HG03342 (cell line): ENCODE measurements around the gene AK5.
A peak's percentile ranks its signal among the peaks of the same experiment; 100 is the strongest.
"Not testable (repeated sequence)": the region's sequence is repeated elsewhere in the genome, so short reads cannot be mapped to it uniquely, and the experiment has no call there.

Experiments
- ATAC-seq: cut with Tn5 transposase; IDR thresholded peaks from one replicate; pipeline ENCODE4 v1.9.1; 2021; ENCODE audit warnings: mild to moderate bottlenecking, moderate library complexity; ENCODE audit not compliant: unreplicated experiment

AK5 gene

DNA sequence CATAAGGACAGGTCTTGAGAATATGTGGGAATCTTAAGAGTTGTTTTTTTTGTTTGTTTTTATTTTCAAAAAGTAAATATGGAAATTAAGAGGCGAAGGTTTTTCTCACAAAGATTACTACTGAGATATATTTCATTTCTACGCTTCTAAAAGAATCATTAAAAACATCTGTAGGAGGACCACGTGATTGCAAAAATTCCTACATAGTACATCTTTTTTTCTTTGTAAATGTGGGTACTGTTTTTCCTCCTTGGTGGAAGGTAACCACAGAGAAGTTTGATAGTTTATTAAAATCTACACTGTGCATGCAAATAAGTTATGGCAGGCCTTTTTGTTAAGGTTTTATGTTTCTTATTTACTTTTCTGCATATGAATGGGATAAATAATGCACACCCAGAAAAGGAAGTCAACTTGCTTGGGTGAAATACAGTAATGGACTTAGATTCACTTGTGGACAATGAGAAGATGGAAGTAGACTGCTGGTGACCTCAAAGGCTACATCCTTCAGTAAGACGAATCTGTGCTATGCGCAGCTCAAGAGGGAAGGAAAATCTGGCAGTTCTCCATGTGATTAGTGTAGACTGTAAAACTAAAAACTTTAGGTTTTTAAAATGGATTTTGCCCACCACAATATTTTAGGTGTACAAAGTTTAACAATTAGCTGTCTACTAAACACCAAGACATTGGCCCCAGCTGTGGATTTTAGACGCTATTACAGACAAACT, 2.0 kb downstream of the AK5 start:
- ATAC-seq = no peak

GRCh38 chr1:77287535-77287934, 5.7 kb downstream of the AK5 start:
- ATAC-seq = no peak

DNA sequence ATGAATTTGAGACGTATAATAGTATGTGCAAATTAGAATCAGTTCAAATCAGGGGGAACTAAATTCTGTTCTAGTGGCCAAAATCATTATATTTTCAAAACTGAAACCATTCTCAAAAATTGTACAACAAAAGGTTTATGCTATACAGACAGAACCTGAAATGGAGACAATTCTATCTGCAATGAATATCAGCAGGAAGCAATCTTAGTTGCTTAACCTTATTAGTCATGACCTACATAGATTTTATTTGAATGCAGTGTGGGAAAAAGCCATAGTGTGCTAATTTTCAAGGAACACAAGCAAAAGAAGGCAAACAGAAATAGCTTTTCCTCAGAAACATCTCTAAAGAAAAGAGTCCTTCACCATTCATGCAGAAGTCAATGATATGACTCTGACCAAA, 6.5 kb downstream of the AK5 start:
- ATAC-seq = no peak

DNA sequence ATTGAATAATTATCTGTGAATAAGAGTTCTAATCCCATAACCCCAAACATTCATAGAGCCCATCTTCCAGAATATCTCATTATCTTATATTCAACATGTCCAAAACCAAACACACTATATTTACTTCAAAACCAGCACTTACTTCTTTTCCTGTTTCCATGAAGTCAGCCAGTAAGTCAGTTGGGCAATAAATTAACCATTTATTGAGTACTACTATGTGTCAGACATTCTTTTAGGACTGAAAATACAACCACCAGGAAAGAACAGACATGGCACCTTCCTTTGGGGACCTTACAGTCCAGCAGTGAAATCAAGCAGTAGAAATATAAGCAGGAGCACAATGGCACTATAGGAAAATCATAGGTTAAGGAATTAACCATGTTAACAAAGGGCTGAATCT, 8.8 kb downstream of the AK5 start:
- no peak for ATAC-seq

DNA sequence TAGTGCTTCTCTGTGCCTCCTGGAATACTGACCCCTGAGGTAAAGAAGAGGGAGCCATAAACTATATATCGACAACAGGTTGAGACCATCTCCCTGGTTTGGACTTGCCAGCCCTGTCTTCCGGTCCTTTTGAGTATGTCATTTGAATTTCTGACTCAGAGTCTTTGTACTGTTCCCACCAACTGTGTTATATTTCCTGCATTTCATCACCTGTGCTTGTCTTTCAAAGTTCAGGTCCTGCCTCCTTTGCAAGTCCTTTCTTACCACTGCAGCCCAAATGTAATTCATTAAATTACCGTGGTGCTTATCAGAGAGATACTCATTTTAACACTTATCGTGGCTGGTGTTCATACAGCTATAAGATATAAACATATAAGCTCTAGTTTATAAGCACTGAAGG, 10.7 kb downstream of the AK5 start:
- no peak for ATAC-seq

DNA sequence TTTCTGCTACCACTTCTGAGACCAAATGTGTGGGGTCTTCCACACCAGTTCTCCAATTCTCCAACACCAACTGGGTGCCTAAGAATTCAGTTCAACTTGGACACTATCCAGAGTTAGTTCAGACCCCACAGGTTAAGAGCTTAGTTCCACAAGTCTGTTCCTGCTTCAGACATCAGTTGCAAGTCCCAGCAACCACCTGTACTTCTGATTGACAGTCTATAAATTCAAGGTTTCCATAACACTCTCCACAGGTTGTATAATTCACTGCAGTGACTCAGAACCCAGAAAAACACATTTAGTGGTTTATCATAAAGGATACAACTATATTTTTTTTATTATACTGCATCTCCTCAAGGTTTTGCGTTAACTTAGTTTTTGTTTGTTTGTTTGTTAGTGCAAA, 18.7 kb downstream of the AK5 start:
- no peak for ATAC-seq

DNA sequence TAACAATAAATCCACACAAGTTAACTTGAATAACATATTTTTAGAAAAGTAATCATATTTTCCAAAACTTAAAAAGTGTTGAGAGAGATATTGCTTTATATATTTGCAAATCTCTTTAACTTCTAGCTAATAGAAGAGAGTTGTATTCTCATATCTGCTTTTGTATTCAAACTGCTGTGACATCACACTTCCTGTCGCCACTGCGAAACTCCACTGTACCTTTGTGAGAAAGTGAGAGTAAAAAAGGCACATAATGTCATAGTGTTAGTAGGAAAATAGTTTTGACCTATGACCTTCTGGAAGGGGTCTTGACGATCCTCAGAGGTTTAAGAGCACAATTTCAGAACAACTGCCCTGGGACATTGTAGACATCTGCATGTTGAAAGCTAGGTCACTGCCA, 21.6 kb downstream of the AK5 start:
- ATAC-seq = no peak

DNA sequence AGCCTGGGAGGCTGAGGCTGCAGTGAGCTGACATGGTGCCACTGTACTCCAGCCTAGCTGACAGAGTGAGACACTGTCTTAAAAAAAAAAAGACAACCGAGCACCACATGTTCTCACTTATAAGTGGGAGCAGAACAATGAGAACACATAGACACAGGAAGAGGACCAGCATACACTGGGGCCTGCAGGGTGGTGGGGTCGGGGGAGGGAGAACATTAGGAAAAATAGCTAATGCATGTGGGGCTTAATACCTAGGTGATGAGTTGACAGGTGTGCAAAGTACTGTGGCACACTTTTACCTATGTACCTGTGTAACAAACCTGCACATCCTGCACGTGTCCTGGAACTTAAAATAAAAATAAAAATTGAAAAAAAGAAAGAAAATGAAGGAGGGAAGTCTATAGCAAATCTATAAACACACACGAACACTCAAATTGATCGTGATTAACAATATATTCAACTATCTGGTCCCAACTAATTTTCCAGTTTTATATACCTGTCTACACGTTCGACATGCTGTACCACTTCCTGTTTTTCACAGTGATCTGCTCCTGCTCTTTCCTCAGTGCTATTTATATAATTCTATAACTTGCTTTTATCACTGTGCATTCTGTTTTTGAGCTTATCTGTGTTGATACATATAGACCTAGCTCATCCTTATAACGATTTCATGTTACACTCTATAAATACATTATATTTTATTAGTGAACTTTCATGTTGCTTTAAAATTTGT, 27.2 kb downstream of the AK5 start:
- no peak for ATAC-seq

GRCh38 chr1:77310924-77311323, 29.1 kb downstream of the AK5 start:
- ATAC-seq = no peak

- not testable (repeated sequence) for ATAC-seq
These were observed 30.5 kb downstream of the AK5 start for GRCh38 chr1:77312364-77312763.

DNA sequence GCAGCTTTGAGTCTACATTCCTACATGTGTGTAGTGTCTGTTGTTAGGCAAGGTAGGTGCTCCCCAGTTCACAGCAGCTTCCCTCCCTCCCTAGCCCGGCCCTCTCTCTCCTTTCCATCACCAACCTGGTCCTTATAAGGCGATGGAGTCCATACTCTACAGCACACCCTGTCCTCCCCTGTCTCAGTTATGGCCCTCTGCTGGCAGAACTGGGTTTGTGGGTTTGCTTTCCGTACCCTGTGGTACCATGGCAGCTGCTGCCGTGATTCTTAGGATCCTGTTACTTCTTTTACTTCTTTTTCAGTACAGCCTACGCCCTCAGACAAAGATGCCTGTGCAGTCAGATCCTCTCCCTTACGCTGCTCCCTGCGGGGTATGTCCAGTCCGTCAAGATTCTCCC, 31.7 kb downstream of the AK5 start:
- peak; percentile 81 for ATAC-seq

DNA sequence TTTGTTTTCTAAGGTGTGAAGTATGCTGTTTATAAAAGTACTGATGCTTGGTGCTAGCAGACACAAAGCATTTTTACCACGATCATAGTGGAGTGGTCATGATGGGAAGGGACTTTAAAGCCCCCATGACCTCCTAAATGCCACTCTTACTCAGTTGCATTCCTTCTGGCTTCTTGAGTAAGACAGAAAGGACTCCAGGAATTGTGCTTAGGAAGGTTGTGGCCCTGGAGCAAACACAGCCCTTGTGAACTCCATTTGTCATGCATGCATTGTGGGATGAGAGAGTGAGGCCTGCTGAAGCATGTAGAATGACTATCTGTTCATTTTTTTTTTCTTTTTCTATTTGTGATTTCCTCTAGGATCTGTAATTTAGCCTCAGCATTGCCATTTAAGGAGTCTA, 34.2 kb downstream of the AK5 start:
- no peak for ATAC-seq

DNA sequence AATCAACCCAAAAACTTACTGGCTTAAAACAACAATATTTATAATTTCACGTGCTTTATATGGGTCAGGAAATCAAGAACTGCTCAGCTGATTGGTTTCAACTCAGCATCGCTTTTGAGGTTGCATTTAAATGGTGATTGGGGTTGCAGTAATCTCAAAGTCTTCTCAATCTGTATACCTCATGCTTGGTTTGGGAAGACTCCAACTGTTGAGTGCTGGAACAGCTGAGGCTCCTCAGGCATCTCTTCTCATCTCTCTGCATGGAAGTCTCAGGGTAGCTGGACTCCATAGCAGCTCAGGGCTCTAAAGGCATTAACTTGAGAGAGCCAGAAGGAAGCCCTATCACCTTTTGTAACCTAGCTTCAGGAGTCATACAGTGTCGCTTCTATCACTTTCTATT, 35.1 kb downstream of the AK5 start:
- no peak for ATAC-seq

DNA sequence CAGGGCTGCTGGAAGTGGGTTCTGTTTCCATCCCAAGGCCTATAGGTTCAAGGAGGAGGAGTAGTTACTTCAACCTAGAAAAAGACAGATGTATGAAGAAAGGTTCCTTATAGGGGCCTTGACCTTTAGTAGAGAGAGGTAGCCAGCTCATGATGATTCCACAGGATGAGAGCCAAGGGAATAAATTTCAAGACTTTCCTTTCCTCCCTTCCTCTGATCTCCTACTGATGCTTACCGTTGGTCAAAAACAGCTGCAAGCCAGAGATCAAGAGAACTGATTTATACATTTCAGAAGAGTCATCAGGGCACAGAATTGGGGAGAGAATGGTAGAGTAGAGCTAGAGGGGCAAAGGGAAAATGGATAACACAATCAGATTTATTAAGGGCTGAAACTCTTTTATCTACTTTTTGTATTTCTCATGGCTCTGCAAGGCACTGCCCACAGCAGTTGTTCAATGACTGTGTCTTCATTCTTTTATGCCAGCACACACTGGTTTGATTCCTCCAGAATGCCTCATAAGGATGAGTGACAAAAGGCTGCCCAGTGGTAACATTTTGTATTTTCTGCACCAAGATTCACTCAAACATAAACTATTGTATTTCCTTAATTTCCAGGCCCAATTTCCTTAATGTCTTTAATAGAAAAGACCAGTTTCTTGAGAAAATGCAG, 37.4 kb downstream of the AK5 start:
- no peak for ATAC-seq

- ATAC-seq = no peak
These were observed 40.5 kb downstream of the AK5 start for GRCh38 chr1:77322061-77322900.

GRCh38 chr1:77333501-77333900, 51.7 kb downstream of the AK5 start:
- no peak for ATAC-seq

GRCh38 chr1:77336729-77337128, 54.9 kb downstream of the AK5 start:
- no peak for ATAC-seq

DNA sequence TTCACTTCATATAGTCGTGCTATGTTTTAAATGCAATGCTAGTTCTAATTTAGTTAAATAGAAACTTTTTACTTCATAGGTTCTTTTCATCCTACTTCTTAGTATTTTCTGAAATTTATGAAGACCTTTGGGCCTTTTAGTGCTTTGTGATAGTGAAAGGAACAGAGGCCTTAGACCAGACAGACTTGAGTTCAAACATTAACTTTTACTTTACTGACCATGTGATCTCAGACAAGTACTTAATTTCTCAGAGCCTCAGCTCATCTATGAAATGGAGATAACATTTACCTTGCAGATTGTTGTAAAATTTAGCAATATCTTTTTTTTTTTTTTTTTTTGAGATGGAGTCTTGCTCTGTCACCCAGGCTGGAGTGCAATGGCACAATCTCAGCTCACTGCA, 57.5 kb downstream of the AK5 start:
- ATAC-seq = no peak

DNA sequence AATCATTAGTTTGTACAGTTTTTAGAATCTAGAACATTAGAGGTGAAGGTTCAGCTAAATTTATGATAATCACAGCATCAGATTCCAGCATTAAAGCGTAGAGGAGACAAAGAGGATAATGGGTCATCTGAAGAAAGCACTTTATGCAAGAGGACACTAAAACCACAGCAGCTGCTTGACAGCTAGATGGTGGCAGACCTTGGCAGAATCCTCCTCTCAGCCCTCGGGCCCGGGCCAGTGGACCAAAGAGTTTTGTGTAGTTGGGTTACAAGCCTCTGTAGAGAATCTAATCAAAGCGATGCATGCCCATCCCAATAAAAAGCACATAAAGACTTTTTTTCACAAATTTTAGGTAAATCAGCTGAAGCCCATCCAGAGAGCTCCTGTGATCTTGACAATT, 59.4 kb downstream of the AK5 start:
- ATAC-seq = no peak

DNA sequence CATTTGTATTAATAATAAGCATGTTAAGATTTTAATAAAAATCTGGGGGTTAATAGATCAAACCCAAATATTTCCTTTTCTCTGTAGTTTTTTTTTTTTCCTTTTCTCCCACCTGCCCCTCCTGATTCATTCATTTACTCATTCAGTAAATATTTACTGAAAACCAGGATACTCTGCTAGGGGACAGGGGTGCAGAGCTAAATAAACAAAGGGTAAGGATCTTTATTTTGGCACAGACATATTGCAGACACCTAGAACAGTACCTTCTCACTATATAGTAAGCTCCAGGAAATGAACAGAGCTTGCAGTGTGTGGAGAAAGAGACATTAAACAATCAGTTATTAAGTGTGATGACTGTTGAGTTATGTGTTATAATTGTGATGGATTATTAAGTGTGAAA, 60.9 kb downstream of the AK5 start:
- ATAC-seq = no peak

GRCh38 chr1:77347646-77348045, 65.8 kb downstream of the AK5 start:
- no peak for ATAC-seq
